NCI-H2227 (cell line): ENCODE measurements around the gene HENMT1.

Experiments
- DNase-seq: peaks from one replicate; lab custom pipeline; 2025; ENCODE audit not compliant: unreplicated experiment; lab: John Stamatoyannopoulos, UW

Gene HENMT1

DNA sequence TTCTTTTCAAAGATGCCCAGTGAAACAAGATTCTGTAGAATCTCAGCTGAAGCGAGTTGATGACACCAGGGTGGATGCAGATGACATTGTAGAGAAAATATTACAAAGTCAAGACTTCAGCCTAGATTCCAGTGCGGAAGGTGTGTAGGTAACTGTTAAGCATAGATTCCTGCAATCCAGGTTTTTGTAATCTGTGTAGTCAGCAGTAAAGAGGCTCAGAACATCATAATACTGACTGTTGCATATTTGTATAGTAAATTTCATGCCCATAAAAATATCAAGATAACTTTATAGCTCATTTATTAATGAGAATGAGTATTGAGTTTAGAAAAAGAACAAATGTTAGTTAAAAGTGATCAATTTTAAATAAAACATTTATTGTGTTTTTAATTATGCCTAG lies 32.2 kb downstream of the HENMT1 start:
- no peak for DNase-seq

DNA sequence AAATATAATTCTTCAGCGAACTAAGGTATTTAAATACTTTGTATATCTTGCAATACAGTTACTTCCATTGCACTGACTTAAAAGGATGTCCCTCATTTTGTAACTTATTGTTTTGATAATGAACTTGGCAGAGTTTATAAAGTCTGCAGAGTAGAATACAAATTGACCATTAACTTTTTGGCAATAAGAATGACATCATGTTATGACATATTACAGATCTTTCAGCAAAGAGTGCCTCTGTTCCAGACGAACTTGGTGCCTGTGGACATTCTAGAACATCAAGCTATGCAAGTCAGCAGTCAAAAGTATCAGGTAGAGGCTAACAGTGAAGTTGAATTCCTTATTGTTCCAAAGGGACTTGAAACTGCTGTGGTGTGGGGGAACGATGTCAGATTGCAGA lies 32.9 kb downstream of the HENMT1 start:
- DNase-seq: no peak

DNA sequence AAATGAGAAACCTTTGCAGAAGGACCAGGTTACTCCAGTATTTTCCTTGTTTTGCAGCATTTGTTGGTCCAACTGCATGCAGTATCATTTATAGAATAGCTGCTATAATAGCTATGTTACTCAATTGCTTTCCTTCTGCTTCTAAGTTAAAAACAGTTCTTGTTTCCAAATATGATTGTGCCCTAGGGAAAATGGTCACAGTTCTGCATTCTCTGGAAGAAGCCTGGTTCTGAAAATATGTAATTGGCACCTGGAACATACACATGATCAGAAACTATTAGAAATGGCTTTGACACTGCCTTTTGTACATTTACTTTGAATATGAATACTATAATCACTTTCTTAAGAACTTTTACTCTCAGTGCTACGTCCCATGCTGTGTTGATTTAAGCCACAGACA lies 33.6 kb downstream of the HENMT1 start:
- peak; percentile 82 for DNase-seq

DNA sequence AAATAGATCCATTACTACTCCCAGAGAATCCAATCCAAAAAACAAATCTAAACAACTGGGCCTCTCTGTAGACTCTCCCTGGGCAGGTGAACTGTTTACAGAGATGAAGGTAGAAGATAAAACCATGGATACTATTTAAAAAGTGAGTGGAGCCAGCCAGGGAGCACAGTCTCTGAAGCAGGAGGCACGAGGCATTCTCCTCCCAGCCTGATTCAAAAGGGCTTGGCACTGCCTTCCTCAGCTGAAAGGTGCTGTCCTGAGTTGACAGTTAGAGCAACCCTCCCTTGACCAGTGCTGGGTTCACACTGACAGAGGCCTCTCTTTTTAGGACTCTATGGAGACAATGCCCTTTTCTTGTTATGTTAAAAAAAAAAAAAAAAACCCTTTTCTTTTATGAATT lies 36.8 kb downstream of the HENMT1 start:
- no peak for DNase-seq

DNA sequence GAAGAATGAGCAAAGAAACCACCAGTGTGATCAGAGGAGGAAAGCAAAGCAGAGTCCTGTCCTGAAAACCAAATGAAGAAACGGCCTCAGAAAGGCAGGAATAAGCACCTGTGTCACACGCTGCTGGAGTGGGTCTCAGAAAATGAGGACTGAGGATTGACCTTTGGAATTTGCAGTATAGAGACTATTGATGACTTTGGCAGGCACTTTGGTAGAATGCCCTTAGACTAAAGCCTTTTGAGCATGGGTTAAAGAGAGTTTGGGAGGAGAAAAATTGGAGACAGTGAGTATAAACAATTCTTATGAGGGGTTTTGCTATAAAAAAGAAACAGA lies 43.2 kb downstream of the HENMT1 start:
- no peak for DNase-seq

DNA sequence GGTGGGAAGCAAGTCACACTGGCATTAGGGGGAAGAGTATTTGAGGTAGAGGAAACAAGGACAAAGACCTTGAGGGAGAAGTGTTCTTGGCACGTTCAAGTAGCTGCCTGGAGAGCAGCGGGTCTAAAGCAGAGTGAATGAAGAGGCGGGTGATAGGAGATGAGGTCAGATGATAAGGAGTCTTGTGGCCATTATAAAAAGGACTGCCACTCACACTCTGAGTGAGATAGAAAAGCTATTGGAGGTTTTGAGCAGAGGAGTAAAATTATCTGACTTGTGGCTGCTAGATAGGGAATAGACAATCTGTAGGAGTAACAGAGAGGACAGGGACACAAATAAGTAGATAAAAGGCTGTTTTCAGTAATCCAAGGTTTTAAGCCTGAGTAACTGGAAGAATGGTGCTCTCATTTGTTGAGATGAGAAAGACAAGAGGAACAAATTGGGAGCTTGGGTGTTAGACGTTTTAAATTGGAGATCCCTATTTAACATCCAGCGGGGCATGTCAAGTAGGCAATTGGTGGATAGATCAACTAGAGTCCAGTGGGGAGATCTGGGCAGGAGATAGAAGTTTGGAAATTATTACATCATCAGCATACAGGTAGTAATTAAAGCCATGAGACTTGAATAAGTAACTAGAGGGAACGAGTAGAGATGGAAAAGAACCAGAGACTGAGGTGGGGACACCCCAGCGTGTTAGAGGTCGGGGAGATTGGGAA lies 43.7 kb downstream of the HENMT1 start:
- peak; percentile 29 for DNase-seq

DNA sequence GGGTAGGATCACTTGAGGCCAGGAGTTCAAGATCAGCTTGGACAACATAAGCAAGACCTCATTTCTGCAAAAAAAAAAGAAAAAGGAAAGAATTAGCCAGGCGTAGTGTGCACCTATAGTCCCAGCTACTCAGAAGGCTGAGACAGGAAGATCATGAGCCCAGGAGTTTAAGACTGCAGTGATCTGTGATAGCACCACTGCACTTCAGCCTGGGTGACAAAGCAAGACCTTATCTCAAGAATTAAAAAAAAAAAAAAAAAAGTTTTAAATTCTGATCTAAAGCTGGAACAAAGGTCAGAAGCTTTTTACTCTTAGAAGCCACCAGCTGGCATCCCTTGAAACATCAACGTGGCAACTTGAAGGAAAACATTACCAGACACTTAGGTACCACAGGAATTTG lies 45.3 kb downstream of the HENMT1 start:
- no peak for DNase-seq

DNA sequence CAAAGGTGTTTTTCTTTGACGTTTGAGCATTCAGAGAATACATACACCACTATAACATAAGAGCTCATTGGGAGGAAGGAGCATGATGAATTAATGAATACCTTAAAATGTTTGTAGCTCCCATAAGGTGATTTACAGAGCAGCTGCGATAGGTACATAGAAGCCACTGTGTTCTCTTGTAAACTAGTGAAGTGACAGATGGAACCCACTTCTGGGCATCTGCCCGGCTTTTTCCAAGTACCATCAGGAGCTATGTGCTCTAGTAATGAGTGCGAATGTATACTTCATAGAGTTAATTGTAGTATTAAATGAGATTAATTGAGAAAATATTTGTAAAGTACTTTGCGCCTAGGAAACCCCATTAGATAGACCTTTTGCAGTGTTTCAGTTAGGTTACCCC lies 48.4 kb downstream of the HENMT1 start:
- no peak for DNase-seq

DNA sequence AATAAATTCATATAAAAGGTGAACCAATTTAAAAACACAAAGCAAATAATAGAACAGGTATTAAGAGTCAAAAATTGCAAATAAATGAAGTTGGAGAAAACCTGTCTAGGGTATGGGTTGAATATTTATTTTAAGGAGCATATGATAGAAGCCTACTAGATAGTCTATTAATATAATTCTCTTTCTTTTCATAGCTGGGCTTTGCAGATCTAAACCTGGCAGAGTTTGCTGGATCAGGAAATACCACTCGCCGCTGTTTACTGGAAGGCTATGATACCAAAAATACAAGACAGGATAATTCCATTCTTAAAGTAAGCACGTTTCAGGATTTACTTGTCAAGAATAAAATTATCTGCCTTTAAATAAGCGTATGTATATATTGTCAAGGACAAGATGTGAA lies 48.9 kb downstream of the HENMT1 start:
- no peak for DNase-seq

DNA sequence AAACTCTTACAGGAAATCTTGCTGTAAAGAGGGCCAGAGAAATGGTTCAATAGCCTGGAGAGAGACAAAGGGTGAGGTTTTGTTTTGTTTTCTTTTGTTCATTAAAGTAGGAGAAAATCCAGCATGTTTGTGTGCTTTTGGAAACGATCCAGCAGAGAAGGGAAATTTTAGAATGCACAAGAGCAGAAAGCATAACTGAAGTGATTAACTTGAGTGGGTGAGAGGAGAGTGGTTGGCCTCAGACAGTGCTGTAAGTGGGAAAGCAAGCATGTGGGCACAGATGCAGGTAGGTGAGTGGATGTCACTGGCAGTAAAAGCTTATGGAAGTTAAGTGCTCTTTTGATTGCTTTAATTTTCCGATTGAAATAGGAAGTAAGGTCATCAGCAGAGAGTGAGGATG lies 50.8 kb downstream of the HENMT1 start:
- DNase-seq: peak; percentile 82

DNA sequence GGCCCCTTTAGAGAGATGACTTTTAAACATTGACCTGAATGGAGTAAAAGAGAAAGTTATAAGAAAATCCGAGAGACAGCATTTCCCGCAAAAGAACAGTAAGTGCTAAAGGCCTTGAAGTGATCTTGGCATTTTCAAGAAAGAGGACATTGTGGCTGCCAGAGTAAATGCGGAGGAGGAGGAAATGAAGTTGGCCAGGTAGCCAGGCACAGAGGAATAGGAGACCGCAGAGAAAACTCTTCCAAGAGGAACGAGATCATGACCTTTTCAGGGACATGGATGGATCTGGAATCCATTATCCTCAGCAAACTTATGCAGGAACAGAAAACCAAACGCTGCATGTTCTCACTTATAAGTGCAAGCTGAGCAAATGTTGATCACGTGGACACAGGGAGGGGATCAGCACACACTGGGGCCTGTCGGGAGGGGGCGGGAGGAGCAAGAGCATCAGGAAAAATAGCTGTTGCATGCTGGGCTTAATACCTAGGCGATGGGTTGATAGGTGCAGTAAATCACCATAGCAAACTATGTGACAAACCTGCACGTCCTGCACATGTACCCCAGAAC lies 51.3 kb downstream of the HENMT1 start:
- DNase-seq: peak; percentile 64

DNA sequence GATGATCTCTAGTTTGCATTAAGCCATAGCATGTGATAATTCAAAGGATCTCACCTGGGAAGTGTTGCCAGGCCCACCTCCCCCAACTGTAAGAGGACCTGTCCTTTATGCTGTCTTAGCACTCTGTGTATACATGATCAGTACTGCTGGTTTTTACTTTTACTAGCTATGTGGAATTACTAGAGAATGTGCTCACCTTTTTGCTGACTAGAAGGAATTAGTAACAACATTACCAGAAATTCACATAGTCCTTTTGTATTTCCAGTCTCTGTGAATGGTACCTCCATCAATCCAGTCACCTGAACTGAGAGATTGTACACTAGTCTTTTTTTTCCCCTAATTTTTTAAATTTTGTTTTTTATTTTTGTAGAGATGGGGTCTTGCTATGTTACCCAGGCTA lies 54.4 kb downstream of the HENMT1 start:
- DNase-seq: no peak

DNA sequence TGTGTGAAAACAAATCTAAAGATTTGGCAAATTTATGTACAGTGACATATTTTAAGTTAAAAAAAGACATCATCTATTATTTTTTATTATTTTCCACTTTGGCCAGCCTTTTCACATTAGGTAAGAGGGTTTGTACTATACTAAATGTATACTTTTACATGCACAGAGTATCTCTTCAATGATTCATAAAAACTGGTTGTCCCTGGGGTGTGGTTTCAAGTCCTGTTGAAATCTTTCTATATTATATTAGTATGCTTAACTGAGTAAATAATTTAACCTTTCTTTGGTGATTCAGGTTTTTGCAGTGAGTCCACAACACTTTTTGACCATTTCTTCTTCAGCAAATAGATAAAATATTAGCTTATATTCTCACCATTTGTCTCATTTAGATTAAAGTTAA lies 55.3 kb downstream of the HENMT1 start:
- no peak for DNase-seq

DNA sequence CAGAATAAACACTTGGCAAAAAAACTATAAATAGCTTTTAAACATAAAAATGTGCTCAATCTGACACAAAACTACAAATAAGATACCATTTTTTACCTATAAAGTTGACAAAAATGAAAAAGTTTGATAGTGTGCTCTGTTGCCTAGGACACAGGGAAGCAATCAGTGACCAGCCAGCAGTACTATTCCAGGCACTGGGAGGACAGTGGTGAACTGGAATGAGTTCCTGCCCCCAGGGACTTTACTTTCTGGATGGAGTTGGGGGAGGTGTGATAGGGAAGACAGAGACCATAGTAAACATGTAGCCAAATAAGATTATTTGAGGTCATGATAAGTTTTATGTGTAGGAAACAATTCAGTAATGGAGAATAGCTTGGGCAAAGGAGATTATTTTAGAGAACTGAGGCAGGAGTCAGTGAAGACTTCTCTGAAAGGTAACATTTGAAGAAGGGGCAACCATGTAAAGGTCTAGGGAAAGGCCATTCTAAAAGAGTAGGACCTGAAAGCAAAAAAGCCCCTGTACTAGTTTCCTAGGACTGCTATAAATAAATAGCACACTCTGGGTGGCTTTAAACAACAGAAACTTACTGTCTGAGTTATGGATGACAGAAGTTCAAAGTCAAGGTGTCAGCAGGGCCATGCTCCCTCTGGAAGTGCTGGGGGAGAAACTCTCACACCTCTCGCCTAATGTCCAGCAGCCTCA lies 59.0 kb downstream of the HENMT1 start:
- no peak for DNase-seq

DNA sequence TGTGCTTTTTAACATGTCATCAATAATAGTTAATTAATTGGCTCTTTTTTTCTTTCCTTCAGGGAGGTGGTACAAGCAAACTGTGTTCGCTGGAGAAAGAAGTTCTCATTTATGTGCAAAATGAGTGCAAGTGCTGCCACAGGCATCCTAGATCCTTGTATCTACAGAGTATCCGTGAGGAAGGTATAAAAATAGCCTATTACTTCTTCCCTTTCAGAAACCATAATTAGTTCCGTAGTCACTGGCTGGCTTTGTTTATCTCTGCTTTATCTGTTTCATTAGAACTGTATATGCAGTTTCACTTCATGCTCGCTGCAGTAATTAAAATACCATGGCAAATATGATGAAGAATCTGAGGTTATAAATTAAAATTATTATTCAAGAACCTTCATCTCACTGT lies 60.4 kb downstream of the HENMT1 start:
- no peak for DNase-seq

DNA sequence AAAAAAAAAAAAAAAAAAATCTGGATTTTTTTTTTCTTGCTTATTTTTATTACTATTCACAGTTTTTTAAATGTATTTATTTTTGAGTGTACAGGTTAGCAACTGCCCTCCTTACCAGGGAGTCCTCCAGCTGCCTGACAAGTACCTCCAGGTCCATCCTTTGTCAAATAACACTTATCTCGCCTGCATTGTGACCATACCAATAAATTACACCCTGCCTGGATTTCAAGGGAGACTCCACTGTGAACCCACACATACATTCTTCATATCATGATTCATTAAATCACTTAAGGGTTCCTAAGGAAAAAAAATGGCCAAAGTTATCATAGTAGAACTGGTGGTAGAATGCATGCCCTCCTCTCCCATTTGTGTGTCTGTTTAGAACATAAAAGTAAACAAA lies 62.6 kb downstream of the HENMT1 start:
- no peak for DNase-seq
